ENCODE results near the gene PCGF6.

PCGF6 gene

DNA sequence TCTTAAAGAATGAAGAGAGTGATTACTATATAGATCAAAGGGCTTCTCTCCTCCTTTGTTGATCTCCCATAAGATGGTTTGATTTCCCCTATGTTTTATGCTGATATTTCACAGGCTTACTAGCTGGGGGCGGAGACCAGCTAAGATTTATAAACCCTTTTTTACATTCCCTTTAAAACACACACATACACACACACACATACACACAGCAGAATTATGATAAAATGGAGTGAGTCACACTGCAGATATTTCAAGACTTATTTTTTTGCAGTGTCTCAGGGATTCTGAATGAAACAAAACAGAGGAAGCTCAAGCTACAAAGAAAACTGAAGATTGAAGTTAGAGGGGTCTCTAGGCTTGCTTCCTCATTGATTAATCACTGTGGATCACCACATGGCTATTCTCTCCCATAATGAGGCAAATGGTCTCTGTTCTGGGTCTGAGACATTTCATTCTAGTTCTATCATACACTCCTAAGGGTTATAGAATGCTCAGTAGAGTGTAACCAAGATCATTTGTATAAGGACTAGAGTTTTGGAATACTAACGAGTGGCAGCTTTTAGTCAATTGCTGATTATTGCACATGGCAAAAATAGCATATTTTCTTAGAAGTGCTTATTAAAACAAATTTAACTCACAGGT is 55.4 kb downstream of the PCGF6 start:
- TF ChIP-seq MAX (IDR thresholded peaks at IDR 0.05; ENCODE audit: low read depth, low read length) (no peak), MYC (IDR thresholded peaks at IDR 0.05; ENCODE audit: low read depth, low read length) (no peak), POLR2A (IDR thresholded peaks at IDR 0.05; ENCODE audit: extremely low read depth, insufficient read length) (no peak), CTCF (IDR thresholded peaks at IDR 0.05; ENCODE audit: low read depth, low read length) (no peak)
- DNase-seq (ENCODE audit: low read depth) = no peak

GRCh38 chr10:103291588-103291987 is 59.4 kb downstream of the PCGF6 start:
- no peak for DNase-seq (ENCODE audit: low read depth)
- TF ChIP-seq MYC (IDR thresholded peaks at IDR 0.05; ENCODE audit: low read depth, low read length) (no peak), CTCF (IDR thresholded peaks at IDR 0.05; ENCODE audit: low read depth, low read length) (no peak), MAX (IDR thresholded peaks at IDR 0.05; ENCODE audit: low read depth, low read length) (no peak), POLR2A (IDR thresholded peaks at IDR 0.05; ENCODE audit: extremely low read depth, insufficient read length) (no peak)
- H3K4me3 ChIP-seq (ENCODE audit: low read depth, low read length) = no peak overlapping the region

More for the DNA sequence above, 55.4 kb downstream of the PCGF6 start:
- H3K4me3 ChIP-seq (ENCODE audit: low read depth, low read length) = no peak overlapping the region

DNA sequence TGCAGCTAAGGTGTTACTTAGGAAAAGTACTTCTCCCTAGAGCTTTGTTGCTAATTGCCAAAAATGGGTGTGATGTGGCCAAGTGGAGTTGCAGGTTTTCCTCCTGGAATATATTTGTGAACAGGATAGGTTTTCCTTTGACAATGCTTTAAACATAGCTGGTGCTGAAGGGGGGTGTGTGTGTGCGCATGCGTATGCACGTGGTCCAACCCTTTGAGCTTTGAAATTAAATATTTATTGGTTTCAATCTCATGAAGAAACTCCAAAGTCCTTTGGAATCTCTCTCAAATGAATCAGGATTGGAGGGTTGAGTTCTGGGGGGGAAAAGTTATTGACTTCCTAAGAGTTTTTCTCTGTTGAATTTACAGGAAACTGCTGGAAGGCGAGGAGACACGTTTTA is 62.9 kb downstream of the PCGF6 start:
- no peak for TF ChIP-seq POLR2A (IDR thresholded peaks at IDR 0.05; ENCODE audit: extremely low read depth, insufficient read length)
- TF ChIP-seq CTCF (IDR thresholded peaks at IDR 0.05; ENCODE audit: low read depth, low read length) = no peak
- no peak for TF ChIP-seq MAX (IDR thresholded peaks at IDR 0.05; ENCODE audit: low read depth, low read length)
- no peak for TF ChIP-seq MYC (IDR thresholded peaks at IDR 0.05; ENCODE audit: low read depth, low read length)
- no peak overlapping the region for H3K4me3 ChIP-seq (ENCODE audit: low read depth, low read length)
- no peak for DNase-seq (ENCODE audit: low read depth)

GRCh38 chr10:103284170-103284569 is 66.8 kb downstream of the PCGF6 start:
- no peak for TF ChIP-seq MYC (IDR thresholded peaks at IDR 0.05; ENCODE audit: low read depth, low read length)
- no peak for TF ChIP-seq POLR2A (IDR thresholded peaks at IDR 0.05; ENCODE audit: extremely low read depth, insufficient read length)
- no peak for TF ChIP-seq MAX (IDR thresholded peaks at IDR 0.05; ENCODE audit: low read depth, low read length)
- TF ChIP-seq CTCF (IDR thresholded peaks at IDR 0.05; ENCODE audit: low read depth, low read length) = no peak
- H3K4me3 ChIP-seq (ENCODE audit: low read depth, low read length) = no peak overlapping the region
- peak; percentile 81 for DNase-seq (ENCODE audit: low read depth)

DNA sequence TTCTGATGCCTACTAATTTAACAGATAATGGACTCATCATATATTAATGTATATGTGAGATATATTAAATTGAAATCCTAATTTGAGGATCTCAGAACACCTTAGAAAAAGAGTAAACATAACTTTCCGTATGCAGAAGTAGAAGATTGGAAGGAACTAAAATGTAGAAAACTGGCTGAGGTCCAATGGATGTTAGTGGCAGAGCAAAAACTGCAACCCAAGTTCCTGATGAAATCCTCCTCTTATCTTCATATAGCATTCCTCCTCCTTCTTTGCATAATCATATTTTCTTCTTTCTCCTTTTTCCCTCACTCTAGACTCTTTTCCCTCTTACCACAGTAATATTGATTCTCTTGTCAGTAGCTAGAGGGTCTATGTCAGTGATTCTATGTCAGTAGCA is 68.0 kb downstream of the PCGF6 start:
- TF ChIP-seq MYC (IDR thresholded peaks at IDR 0.05; ENCODE audit: low read depth, low read length) (no peak), CTCF (IDR thresholded peaks at IDR 0.05; ENCODE audit: low read depth, low read length) (no peak), POLR2A (IDR thresholded peaks at IDR 0.05; ENCODE audit: extremely low read depth, insufficient read length) (no peak), MAX (IDR thresholded peaks at IDR 0.05; ENCODE audit: low read depth, low read length) (no peak)
- H3K4me3 ChIP-seq (ENCODE audit: low read depth, low read length) = no peak overlapping the region
- no peak for DNase-seq (ENCODE audit: low read depth)
